Measurements from ENCODE around the gene NF1.

DNA sequence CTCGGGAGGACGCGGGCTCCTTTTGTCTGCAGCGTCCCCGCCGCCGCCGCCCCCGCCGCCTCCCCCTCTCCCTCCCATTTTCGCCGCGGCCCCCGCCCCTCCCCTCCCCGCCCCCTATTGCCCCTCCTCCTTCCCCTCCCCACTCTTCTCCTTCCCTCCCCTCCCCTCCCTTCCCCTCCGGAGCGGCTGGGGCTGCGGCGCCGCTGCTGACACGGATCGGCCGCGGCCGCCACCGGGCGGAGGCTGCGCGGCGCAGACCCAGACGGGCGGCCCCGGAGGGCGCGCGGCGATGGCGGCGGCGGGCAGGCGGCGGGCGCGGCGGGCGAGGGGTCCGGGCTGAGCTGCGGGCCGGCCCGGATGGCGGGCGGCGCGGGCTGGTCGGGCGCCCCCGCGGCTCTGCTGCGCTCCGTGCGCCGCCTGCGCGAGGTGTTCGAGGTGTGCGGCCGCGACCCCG lies 296.7 kb downstream of the NF1 start, which contains the start of gene RAB11FIP4:
- TF ChIP-seq, protein P1, sequence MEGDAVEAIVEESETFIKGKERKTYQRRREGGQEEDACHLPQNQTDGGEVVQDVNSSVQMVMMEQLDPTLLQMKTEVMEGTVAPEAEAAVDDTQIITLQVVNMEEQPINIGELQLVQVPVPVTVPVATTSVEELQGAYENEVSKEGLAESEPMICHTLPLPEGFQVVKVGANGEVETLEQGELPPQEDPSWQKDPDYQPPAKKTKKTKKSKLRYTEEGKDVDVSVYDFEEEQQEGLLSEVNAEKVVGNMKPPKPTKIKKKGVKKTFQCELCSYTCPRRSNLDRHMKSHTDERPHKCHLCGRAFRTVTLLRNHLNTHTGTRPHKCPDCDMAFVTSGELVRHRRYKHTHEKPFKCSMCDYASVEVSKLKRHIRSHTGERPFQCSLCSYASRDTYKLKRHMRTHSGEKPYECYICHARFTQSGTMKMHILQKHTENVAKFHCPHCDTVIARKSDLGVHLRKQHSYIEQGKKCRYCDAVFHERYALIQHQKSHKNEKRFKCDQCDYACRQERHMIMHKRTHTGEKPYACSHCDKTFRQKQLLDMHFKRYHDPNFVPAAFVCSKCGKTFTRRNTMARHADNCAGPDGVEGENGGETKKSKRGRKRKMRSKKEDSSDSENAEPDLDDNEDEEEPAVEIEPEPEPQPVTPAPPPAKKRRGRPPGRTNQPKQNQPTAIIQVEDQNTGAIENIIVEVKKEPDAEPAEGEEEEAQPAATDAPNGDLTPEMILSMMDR (IDR thresholded peaks at IDR 0.05) = no peak
- TF ChIP-seq POLR2A (IDR thresholded peaks at IDR 0.05) = no peak

Measured in testis (tissue), 2 donors.